ENCODE measurements around the gene NCBP3.

The NCBP3 gene

GRCh38 chr17:3845621-3846436 is at the start of gene NCBP3:
Gene NCBP3, minus strand, starts transcription at chr17:3846246. Its CDS starts 23 bp downstream, at chr17:3846223.
- H3K27ac ChIP-seq = peak within 1 kb of the TSS; percentile 60
- DNase-seq (ENCODE audit: low read depth, low spot score) = peak; percentile 59

GRCh38 chr17:3895354-3895753 is 49.3 kb upstream of the NCBP3 start:
- DNase-seq (ENCODE audit: low read depth, low spot score) = no peak
- no peak overlapping the region for H3K27ac ChIP-seq

- H3K27ac ChIP-seq = no peak overlapping the region
- DNase-seq (ENCODE audit: low read depth, low spot score) = no peak
Measured at GRCh38 chr17:3894911-3895343, 48.9 kb upstream of the NCBP3 start.

- H3K27ac ChIP-seq = no peak overlapping the region
- no peak for DNase-seq (ENCODE audit: low read depth, low spot score)
Measured at GRCh38 chr17:3894188-3894587, 48.1 kb upstream of the NCBP3 start.

GRCh38 chr17:3893720-3894116 is 47.7 kb upstream of the NCBP3 start:
- H3K27ac ChIP-seq = no peak overlapping the region
- no peak for DNase-seq (ENCODE audit: low read depth, low spot score)

- H3K27ac ChIP-seq = no peak within 1 kb of the TSS
- no peak for DNase-seq (ENCODE audit: low read depth, low spot score)
Measured at GRCh38 chr17:3893003-3893719, 47.1 kb upstream of the NCBP3 start, which contains the start of gene CAMKK1. Gene CAMKK1, minus strand, starts transcription at chr17:3893053. Its CDS starts 7,366 bp downstream, at chr17:3885687.

GRCh38 chr17:3892095-3892998 is 46.3 kb upstream of the NCBP3 start:
- no peak for DNase-seq (ENCODE audit: low read depth, low spot score)
- no peak overlapping the region for H3K27ac ChIP-seq

- DNase-seq (ENCODE audit: low read depth, low spot score) = no peak
- H3K27ac ChIP-seq = no peak overlapping the region
Measured at GRCh38 chr17:3891626-3892094, 45.6 kb upstream of the NCBP3 start.

- no peak overlapping the region for H3K27ac ChIP-seq
- no peak for DNase-seq (ENCODE audit: low read depth, low spot score)
Measured at GRCh38 chr17:3890878-3891219, 44.8 kb upstream of the NCBP3 start.

- DNase-seq (ENCODE audit: low read depth, low spot score) = peak; percentile 29
Measured at GRCh38 chr17:3890082-3890877, 44.2 kb upstream of the NCBP3 start.

GRCh38 chr17:3889325-3890012 is 43.4 kb upstream of the NCBP3 start:
- H3K27ac ChIP-seq = no peak overlapping the region

More at GRCh38 chr17:3890082-3890877, 44.2 kb upstream of the NCBP3 start:
- no peak overlapping the region for H3K27ac ChIP-seq

GRCh38 chr17:3888343-3889171 is 42.5 kb upstream of the NCBP3 start:
- DNase-seq (ENCODE audit: low read depth, low spot score) = peak; percentile 64
- peak overlapping the region; percentile 78 for H3K27ac ChIP-seq

More at GRCh38 chr17:3889325-3890012, 43.4 kb upstream of the NCBP3 start:
- DNase-seq (ENCODE audit: low read depth, low spot score) = no peak

- DNase-seq (ENCODE audit: low read depth, low spot score) = no peak
- peak overlapping the region; percentile 78 for H3K27ac ChIP-seq
Measured at GRCh38 chr17:3887804-3888203, 41.8 kb upstream of the NCBP3 start.

GRCh38 chr17:3887394-3887793 is 41.3 kb upstream of the NCBP3 start:
- no peak for DNase-seq (ENCODE audit: low read depth, low spot score)
- peak overlapping the region; percentile 78 for H3K27ac ChIP-seq

- no peak overlapping the region for H3K27ac ChIP-seq
- no peak for DNase-seq (ENCODE audit: low read depth, low spot score)
Measured at GRCh38 chr17:3886776-3887175, 40.7 kb upstream of the NCBP3 start.

- H3K27ac ChIP-seq = no peak overlapping the region
- no peak for DNase-seq (ENCODE audit: low read depth, low spot score)
Measured at GRCh38 chr17:3885970-3886369, 39.9 kb upstream of the NCBP3 start.

- H3K27ac ChIP-seq = no peak overlapping the region
- DNase-seq (ENCODE audit: low read depth, low spot score) = no peak
Measured at GRCh38 chr17:3885271-3885670, 39.2 kb upstream of the NCBP3 start.

GRCh38 chr17:3884188-3884587 is 38.1 kb upstream of the NCBP3 start:
- H3K27ac ChIP-seq = no peak overlapping the region
- no peak for DNase-seq (ENCODE audit: low read depth, low spot score)

All from epithelial cell of prostate (primary cell).